HepG2 (cell line): ENCODE measurements around the gene SNED1. TPM values are rescaled to one million over a fixed set of nuclear protein-coding genes. Genes with fewer than 3 reads are reported as not detected.

ENCODE experiments used
- BATF2 ChIP-seq: sonication (generic); formaldehyde crosslinking; IDR thresholded peaks from 2 replicates; pipeline ENCODE4 v1.8.0; 2022; ENCODE audit warnings: mild to moderate bottlenecking, missing genetic modification reagents, moderate library complexity
- CAMTA2 ChIP-seq: sonication (generic); formaldehyde crosslinking; IDR thresholded peaks from 2 replicates; pipeline ENCODE4 v1.4.0; 2020; ENCODE audit warnings: mild to moderate bottlenecking, missing genetic modification reagents, borderline replicate concordance
- CSRNP1 ChIP-seq: sonication (generic); formaldehyde crosslinking; IDR thresholded peaks from 2 replicates; pipeline ENCODE4 v1.8.1; 2023; ENCODE audit warnings: mild to moderate bottlenecking, missing genetic modification reagents
- PTBP1 ChIP-seq: fragments of 200-400 bp; formaldehyde crosslinking; IDR thresholded peaks from 2 replicates; pipeline ENCODE4 v1.6.1; 2018; ENCODE audit warnings: low read length, low read depth; ENCODE audit not compliant: poor library complexity, severe bottlenecking
- TBX3 ChIP-seq: fragments of 450-650 bp; IDR thresholded peaks from 2 replicates; pipeline ENCODE4 v1.6.1; 2017; ENCODE audit warnings: antibody characterized with exemption, mild to moderate bottlenecking, inconsistent platforms, borderline replicate concordance
- TIGD3 ChIP-seq: sonication (generic); formaldehyde crosslinking; IDR thresholded peaks from 2 replicates; pipeline ENCODE4 v1.5.1; 2020; ENCODE audit warnings: mild to moderate bottlenecking, missing genetic modification reagents, borderline replicate concordance
- ZBTB34 ChIP-seq: sonication (generic); formaldehyde crosslinking; IDR thresholded peaks from 2 replicates; pipeline ENCODE4 v1.8.0; 2022; ENCODE audit warnings: mild to moderate bottlenecking, missing genetic modification reagents
- ZBTB38 ChIP-seq: sonication (generic); formaldehyde crosslinking; IDR thresholded peaks from 2 replicates; pipeline ENCODE4 v1.5.1; 2020; ENCODE audit warnings: mild to moderate bottlenecking, missing genetic modification reagents
- ZNF17 ChIP-seq: sonication (generic); formaldehyde crosslinking; IDR thresholded peaks from 2 replicates; pipeline ENCODE4 v1.5.0; 2020; ENCODE audit warnings: mild to moderate bottlenecking, missing genetic modification reagents
- ZNF275 ChIP-seq: sonication (generic); formaldehyde crosslinking; IDR thresholded peaks from 2 replicates; pipeline ENCODE4 v1.8.0; 2022; ENCODE audit warnings: missing genetic modification reagents, mild to moderate bottlenecking, inconsistent platforms, borderline replicate concordance
- polyA plus RNA-seq, 8 experiments: library from polyadenylated mRNA; depleted of rRNA in 3 of 8; stranded (reverse) in 7 of 8; unstranded in 1 of 8; fragments of >200 nt; fragmentation: Illumina TruSeq in 4 of 8; extraction: Trizol in 4 of 8; gene quantifications; 2 replicates each; pipeline versions ENCODE4 v1.2.1 to v1.2.3, GENCODE V29; 2011 to 2016; ENCODE audit warnings: low read depth in 4 of 8, missing spikeins in 1 of 8, mixed read lengths in 1 of 8; ENCODE audit not compliant: insufficient read depth in 1 of 8
- total RNA-seq, 5 experiments: library from RNA; depleted of rRNA; stranded (reverse); fragments of >200 nt; fragmentation: Illumina TruSeq; extraction: Trizol; gene quantifications; 2 replicates each; pipeline ENCODE4 v1.2.3, GENCODE V29; 2016; ENCODE audit warnings: low read depth in 1 of 5
- TF ChIP-seq, protein P1 (sequence below): sonication (generic); formaldehyde crosslinking; IDR thresholded peaks from 2 replicates; pipeline ENCODE4 v1.8.1; 2022; ENCODE audit warnings: mild to moderate bottlenecking, missing genetic modification reagents

SNED1 gene
- total and polyA plus RNA-seq, 2 of the 13 experiments (the other 11 are each of a cell fraction or from before 2014, with no cell fraction given), result 0.15 to 0.65 TPM

- TF ChIP-seq PTBP1, result peak; percentile 96
- TF ChIP-seq TIGD3 (CRISPR knock-in tag), result peak; percentile 98
- TF ChIP-seq ZBTB34, result peak; percentile 81; the same call in 1 of the 2 replicates
- peak; percentile 96 for TF ChIP-seq CAMTA2 (CRISPR knock-in tag)
- TF ChIP-seq ZNF17 (CRISPR knock-in tag), result peak; percentile 71; the same call in 1 of the 2 replicates
- TF ChIP-seq ZNF275 (CRISPR knock-in tag), result peak; percentile 98
- no peak; the same call in none of the 2 replicates for TF ChIP-seq CSRNP1 (CRISPR knock-in tag)
- TF ChIP-seq, protein P1, sequence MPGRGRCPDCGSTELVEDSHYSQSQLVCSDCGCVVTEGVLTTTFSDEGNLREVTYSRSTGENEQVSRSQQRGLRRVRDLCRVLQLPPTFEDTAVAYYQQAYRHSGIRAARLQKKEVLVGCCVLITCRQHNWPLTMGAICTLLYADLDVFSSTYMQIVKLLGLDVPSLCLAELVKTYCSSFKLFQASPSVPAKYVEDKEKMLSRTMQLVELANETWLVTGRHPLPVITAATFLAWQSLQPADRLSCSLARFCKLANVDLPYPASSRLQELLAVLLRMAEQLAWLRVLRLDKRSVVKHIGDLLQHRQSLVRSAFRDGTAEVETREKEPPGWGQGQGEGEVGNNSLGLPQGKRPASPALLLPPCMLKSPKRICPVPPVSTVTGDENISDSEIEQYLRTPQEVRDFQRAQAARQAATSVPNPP (CRISPR knock-in tag), result peak; percentile 96
- peak; percentile 33; the same call in 1 of the 2 replicates for TF ChIP-seq TBX3
- peak; percentile 99 for TF ChIP-seq ZBTB38 (CRISPR knock-in tag)
- TF ChIP-seq BATF2 (CRISPR knock-in tag), result peak; percentile 92
Measured at GRCh38 chr2:241102239-241102803, 103.9 kb downstream of the SNED1 start, which contains the start of gene MTERF4 (continued).
